Adipocyte (in vitro differentiated cells): ENCODE results near the gene SLC35F4.

Experiments used
- DNase-seq: peaks from one replicate; pipeline ENCODE4 v3.0.0-alpha.2; 2015; ENCODE audit warnings: low read depth
- H3K27me3 ChIP-seq: replicated peaks from 2 replicates; pipeline ENCODE4 v1.7.0; 2013; ENCODE audit warnings: mild to moderate bottlenecking, low read length, moderate library complexity; ENCODE audit not compliant: control insufficient read depth, insufficient read depth
- H3K36me3 ChIP-seq: 2 replicates; pipeline ENCODE4 v1.7.0; 2013; ENCODE audit warnings: low read length, mild to moderate bottlenecking, moderate library complexity; ENCODE audit not compliant: control insufficient read depth, insufficient read depth, severe bottlenecking
- H3K4me1 ChIP-seq: 2 replicates; pipeline ENCODE4 v1.7.0; 2013; ENCODE audit warnings: mild to moderate bottlenecking, low read length, moderate library complexity; ENCODE audit not compliant: control insufficient read depth, insufficient read depth
- H3K4me3 ChIP-seq: 2 replicates; pipeline ENCODE4 v1.7.0; 2013; ENCODE audit warnings: mild to moderate bottlenecking, low read length, moderate library complexity
- H3K9ac ChIP-seq: 2 replicates; pipeline ENCODE4 v1.7.0; 2013; ENCODE audit warnings: mild to moderate bottlenecking, low read length, moderate library complexity
- H3K9me3 ChIP-seq: 2 replicates; pipeline ENCODE4 v1.7.0; 2013; ENCODE audit warnings: mild to moderate bottlenecking, low read length, moderate library complexity; ENCODE audit not compliant: control insufficient read depth

Gene SLC35F4

DNA sequence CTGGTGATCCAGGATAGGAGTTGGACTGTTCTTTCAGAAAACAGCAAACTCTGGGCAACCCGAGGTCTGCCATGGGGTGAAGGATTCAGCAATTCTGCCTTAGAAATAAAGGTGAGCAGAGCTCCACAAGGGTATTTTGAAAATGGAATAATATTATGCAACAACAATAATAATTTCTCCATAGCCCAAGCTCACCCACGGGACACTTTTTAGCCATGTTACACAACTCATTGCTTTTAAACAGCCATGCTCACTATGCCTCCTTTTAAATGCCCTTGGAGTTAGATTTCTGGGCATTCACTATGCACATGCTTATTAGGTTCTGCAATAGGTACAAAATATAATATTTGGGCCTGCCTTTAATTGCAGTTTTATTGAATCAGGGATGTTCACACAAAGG is 37.2 kb downstream of the SLC35F4 start:
- no peaks in the 10 kb centered on the region for H3K9me3 ChIP-seq
- H3K36me3 ChIP-seq, result no peaks in the 10 kb centered on the region
- H3K27me3 ChIP-seq, result no peaks in the 10 kb centered on the region
- H3K4me1 ChIP-seq, result peaks cover 28% of the 10 kb centered on the region
- H3K4me3 ChIP-seq, result no peak overlapping the region
- H3K9ac ChIP-seq, result no peak overlapping the region
- DNase-seq, result no peak

DNA sequence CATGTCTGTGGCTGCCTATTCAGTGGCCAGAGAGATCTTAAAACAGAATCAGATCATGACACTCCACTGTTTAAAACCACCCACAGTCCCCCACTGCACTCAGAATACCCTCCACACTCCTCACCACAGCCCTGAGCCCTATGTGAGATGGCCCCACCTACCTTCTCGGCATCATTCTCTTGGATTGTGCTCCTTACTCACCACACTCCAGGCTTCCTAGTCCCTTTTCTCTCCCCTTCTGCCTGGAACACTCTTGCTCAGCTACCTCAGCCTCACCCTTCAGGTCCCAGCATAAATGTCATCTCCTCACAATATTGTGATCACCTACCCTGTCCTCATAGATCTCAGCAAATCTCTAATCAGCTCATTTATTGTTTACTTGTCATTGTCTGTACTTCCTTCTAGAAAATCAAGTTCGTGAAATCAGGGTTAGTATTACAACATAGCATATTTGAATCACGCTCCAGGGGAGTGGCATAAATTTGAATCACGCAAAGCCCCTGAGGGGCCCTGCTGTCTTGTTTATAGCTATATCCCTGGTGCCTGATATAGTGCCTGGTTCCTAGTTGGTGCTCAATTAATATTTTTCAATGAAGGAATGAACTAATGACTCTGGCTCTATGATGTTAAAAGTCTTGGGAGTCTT is 42.8 kb downstream of the SLC35F4 start:
- Histone ChIP-seq H3K9ac (no peak overlapping the region), H3K9me3 (no peaks in the 10 kb centered on the region), H3K27me3 (no peaks in the 10 kb centered on the region), H3K4me1 (peaks cover 5% of the 10 kb centered on the region), H3K36me3 (no peaks in the 10 kb centered on the region), H3K4me3 (no peak overlapping the region)
- DNase-seq, result no peak

DNA sequence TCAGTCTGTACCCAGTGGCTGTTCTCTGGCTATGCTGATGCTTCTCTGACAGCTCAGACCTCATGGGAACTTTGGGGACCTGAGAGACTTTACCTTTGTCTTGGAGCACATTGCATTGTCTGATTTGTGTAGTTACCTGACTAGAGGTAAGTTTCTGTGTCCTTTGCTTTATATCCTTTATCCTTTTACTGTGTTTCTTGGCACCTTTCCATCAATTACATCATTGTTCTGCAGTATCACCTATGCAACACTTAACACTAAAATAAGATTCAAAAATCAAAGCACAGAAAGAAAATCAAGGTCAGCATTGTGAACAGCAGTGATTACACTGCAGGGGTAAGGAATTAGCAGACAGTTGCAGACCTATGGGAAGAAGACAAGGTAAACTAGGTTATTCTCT is 43.8 kb downstream of the SLC35F4 start:
- Histone ChIP-seq H3K4me3 (no peak overlapping the region), H3K9ac (no peak overlapping the region), H3K9me3 (no peaks in the 10 kb centered on the region), H3K4me1 (peaks cover 5% of the 10 kb centered on the region), H3K27me3 (no peaks in the 10 kb centered on the region), H3K36me3 (no peaks in the 10 kb centered on the region)
- DNase-seq, result no peak

DNA sequence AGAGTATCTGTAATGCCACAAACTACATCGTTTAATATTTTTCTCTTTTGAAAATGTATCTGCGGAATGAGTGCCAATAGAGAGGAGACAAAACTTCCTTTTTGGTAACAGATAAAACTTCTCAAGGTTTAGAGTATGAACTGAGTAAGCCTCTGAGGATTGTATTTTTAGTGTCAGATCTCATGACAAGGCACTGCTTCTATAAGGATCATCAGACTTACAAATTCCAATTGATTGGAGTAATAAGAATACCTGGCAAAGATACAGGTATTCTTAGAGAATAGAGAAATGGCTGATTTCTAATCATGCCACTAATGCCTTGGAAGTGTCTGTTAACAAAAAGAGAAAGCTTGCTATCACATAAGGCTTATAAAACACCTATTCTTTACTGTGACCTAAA is 45.3 kb downstream of the SLC35F4 start:
- Histone ChIP-seq H3K27me3 (no peaks in the 10 kb centered on the region), H3K9ac (no peak overlapping the region), H3K4me1 (peaks cover 5% of the 10 kb centered on the region), H3K4me3 (no peak overlapping the region), H3K36me3 (no peaks in the 10 kb centered on the region), H3K9me3 (no peaks in the 10 kb centered on the region)
- DNase-seq, result no peak

DNA sequence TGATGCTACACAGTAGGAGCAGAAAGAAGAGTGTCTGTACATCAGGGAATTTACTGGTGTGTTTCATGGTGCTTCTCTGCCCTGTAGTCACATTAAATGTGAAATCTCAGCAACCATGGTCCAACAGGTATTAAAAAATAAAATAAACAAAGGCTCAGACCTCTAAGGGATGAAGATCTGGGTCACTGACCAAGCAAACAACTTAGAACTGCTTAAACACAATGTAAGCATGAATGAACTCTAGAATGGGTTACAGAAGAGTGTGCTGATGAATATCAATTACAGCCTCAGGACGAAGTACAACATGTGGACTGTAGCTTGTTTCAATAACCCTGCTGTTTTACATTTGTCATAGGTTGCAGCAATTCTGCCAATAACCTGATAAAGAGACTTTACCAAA is 47.4 kb downstream of the SLC35F4 start:
- Histone ChIP-seq H3K4me3 (no peak overlapping the region), H3K4me1 (peaks cover 5% of the 10 kb centered on the region), H3K9ac (no peak overlapping the region), H3K9me3 (no peaks in the 10 kb centered on the region), H3K36me3 (no peaks in the 10 kb centered on the region), H3K27me3 (no peaks in the 10 kb centered on the region)
- no peak for DNase-seq

DNA sequence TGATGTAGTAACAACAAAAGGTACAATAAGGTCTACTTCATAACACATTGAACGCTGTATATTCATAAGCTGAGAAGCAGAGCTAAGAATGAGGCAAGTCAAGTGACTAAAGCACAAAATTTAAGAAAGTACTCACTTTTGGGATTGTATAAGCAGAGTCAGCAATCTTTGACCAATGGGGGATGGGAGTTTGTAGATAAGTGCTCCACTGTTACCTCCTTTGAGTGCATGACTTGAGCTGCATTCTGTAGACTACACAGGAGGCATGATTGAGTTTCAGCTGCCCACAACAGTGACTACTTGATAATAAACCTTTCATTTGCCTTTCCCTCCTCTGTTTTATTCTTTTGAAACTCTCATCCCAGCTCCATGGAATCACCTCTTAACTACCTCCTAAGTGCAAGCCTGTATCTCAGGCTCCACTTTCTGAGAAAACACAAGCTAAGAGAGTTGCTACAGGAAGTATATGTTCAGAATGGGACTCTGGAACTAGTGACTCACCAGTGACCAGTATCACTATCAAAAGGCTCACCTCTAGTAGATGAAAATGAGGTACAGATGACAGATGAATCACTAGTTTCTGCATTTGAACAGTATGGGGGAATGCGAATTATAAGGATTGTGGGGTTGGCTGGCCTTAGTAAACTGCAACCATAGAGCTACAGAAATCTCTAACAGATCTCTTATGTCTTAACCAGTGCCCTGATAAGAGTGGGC is 49.2 kb downstream of the SLC35F4 start:
- Histone ChIP-seq H3K4me1 (peaks cover 5% of the 10 kb centered on the region), H3K4me3 (no peak overlapping the region), H3K36me3 (no peaks in the 10 kb centered on the region), H3K9me3 (no peaks in the 10 kb centered on the region), H3K9ac (no peak overlapping the region), H3K27me3 (no peaks in the 10 kb centered on the region)
- no peak for DNase-seq

DNA sequence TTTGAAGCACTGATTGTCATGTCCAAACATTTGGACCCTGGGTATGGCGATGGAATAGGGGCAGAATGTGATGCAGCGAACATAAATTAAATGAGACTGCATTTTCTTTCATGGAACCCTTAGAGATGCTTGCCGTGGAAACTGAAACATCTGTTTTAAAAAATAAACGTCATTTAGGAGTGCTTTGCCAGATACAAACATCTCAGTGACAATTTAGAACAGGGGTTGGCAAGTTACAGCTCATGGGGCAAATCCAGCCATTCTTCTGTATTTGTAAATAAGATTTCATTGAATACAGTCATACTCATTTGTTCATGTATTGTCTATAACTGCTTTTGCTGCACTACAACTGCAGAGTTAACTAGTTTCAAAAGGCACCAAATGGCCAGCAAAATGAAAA is 51.2 kb downstream of the SLC35F4 start:
- Histone ChIP-seq H3K4me1 (no peaks in the 10 kb centered on the region), H3K9me3 (no peaks in the 10 kb centered on the region), H3K36me3 (no peaks in the 10 kb centered on the region), H3K9ac (no peak overlapping the region), H3K4me3 (no peak overlapping the region), H3K27me3 (no peaks in the 10 kb centered on the region)
- DNase-seq, result no peak

DNA sequence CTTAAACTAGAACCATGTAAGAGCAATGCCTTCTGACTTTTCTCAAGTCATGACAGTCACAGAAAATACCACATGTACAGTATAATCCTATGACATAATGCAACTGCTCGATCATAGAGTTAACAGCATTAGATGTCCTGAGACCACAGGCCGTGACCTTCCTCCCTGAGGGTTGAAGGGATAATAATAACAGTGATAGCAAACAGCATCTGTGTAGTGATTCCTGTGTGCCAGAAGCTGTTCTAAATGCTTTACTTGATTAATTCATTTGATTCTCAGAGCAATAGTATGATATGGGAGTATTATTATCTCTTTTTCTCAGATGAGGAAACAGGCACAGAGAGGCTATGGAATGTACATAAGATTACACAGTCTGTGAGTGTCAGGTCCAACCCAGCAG is 53.2 kb downstream of the SLC35F4 start:
- Histone ChIP-seq H3K9me3 (no peaks in the 10 kb centered on the region), H3K9ac (no peak overlapping the region), H3K4me1 (no peaks in the 10 kb centered on the region), H3K27me3 (no peaks in the 10 kb centered on the region), H3K36me3 (no peaks in the 10 kb centered on the region), H3K4me3 (no peak overlapping the region)
- DNase-seq, result no peak

DNA sequence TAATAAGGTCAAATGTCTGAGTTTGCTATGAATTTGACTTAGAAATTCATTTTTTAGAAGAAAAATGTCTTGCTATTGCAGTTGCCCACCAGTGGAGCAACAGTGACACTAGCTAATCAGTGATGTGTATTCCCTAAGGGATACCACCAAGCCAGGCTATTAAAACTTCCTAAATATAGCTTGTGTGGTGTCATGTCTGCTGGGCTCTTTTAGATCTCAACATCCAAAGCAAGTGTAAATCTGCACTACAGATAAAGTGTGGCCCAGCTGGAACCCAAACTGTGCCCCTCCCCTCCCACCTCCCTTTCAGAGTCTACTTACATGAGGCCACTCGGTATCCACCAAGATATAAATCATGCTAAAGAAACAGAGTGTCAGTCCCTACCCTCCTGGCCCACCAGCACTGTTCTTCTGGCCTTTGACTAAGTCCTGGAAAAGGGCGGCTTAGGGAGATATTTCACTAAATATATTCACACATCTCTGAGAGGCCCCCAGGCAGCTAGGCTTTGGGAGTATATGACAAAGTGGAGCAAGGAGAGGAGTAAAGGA is 53.8 kb downstream of the SLC35F4 start:
- Histone ChIP-seq H3K4me3 (no peak overlapping the region), H3K4me1 (no peaks in the 10 kb centered on the region)
- DNase-seq, result no peak

DNA sequence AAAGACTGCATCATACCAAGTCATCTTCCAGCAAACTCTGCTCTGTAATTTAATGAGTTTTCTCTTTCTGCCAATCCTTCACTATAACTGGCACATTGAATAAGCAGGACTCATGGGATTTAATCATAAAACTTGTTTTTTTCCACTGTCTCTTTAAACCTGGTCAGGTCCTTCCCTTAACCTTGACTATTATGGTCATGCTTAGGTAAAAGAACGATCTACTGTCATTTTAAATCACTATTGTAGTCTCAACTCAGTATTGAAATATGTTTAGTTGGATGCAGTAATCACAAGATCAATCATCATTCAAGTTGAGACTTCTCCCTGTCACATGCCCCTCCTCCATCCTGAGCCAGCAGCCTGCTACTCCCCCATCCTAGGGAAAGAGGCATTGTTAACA is 56.1 kb downstream of the SLC35F4 start:
- no peak for DNase-seq
- Histone ChIP-seq H3K4me3 (no peak overlapping the region), H3K27me3 (no peaks in the 10 kb centered on the region), H3K9me3 (no peaks in the 10 kb centered on the region), H3K9ac (no peak overlapping the region), H3K36me3 (no peaks in the 10 kb centered on the region), H3K4me1 (no peaks in the 10 kb centered on the region)

More for the DNA sequence above, 53.8 kb downstream of the SLC35F4 start:
- H3K9ac ChIP-seq, result no peak overlapping the region
- no peaks in the 10 kb centered on the region for H3K27me3 ChIP-seq
- H3K9me3 ChIP-seq, result no peaks in the 10 kb centered on the region
- no peaks in the 10 kb centered on the region for H3K36me3 ChIP-seq

DNA sequence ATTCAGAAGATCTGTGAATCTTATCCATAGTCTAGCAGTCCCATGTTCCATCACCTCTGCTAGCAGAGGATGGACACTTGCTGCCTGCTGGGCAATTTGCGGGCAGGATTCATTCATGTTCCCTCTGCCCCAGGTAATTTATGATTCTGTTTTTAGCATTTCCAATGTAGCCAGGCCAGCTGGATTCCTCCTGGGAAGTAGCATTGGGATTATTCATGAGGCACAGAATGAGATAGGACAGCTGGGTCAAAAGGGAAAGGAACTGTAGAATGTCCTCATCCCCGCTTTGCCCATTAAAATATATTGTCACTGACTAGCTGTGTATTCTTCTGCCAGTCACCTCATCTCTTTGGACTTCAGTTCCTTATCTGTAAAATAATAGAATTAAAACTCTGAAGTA is 68.7 kb downstream of the SLC35F4 start:
- Histone ChIP-seq H3K4me3 (no peak overlapping the region), H3K27me3 (no peaks in the 10 kb centered on the region), H3K4me1 (no peaks in the 10 kb centered on the region), H3K36me3 (no peaks in the 10 kb centered on the region), H3K9ac (no peak overlapping the region), H3K9me3 (no peaks in the 10 kb centered on the region)
- no peak for DNase-seq
